ENCODE results near the gene DAB2IP.

DAB2IP gene
- total RNA-seq, result 0 to 3.8 (median 0.39) reads per million in 3 donors

GRCh38 chr9:121651295-121652020, at the start of gene DAB2IP:
Gene DAB2IP, plus strand, starts transcription at chr9:121651634. Its CDS starts 142 bp downstream, at chr9:121651776.
- DNase-seq, result no peak
- Histone ChIP-seq H3K27ac (ENCODE audit: insufficient read depth, low read length, poor library complexity, severe bottlenecking) (no peak within 1 kb of the TSS), H3K4me1 (ENCODE audit: control insufficient read depth, insufficient read depth, low read length, poor library complexity, severe bottlenecking) (peaks cover 11% of the 10 kb centered on the region), H3K9me3 (ENCODE audit: control insufficient read depth, low read length) (no peaks in the 10 kb centered on the region), H3K36me3 (ENCODE audit: control insufficient read depth, insufficient read depth, low read length) (no peaks in the 10 kb centered on the region), H3K4me3 (ENCODE audit: insufficient read depth, low read depth, low read length, poor library complexity, severe bottlenecking) (no peak within 1 kb of the TSS), H3K27me3 (replicated peaks; ENCODE audit: control insufficient read depth, insufficient read depth, low read length, poor library complexity, severe bottlenecking) (peaks cover 36% of the 10 kb centered on the region)

- DNase-seq, result no peak
- Histone ChIP-seq H3K4me3 (ENCODE audit: insufficient read depth, low read depth, low read length, poor library complexity, severe bottlenecking) (no peak overlapping the region), H3K9me3 (ENCODE audit: control insufficient read depth, low read length) (no peaks in the 10 kb centered on the region), H3K36me3 (ENCODE audit: control insufficient read depth, insufficient read depth, low read length) (no peaks in the 10 kb centered on the region), H3K4me1 (ENCODE audit: control insufficient read depth, insufficient read depth, low read length, poor library complexity, severe bottlenecking) (peaks cover 2% of the 10 kb centered on the region), H3K27ac (ENCODE audit: insufficient read depth, low read length, poor library complexity, severe bottlenecking) (no peak overlapping the region), H3K27me3 (replicated peaks; ENCODE audit: control insufficient read depth, insufficient read depth, low read length, poor library complexity, severe bottlenecking) (peaks cover 26% of the 10 kb centered on the region)
Observed at GRCh38 chr9:121603028-121603427, 48.4 kb upstream of the DAB2IP start.

- DNase-seq, result no peak
- H3K27ac ChIP-seq (ENCODE audit: insufficient read depth, low read length, poor library complexity, severe bottlenecking), result no peak overlapping the region
- H3K27me3 ChIP-seq (replicated peaks; ENCODE audit: control insufficient read depth, insufficient read depth, low read length, poor library complexity, severe bottlenecking), result peaks cover 16% of the 10 kb centered on the region
Observed at GRCh38 chr9:121604242-121604641, 47.2 kb upstream of the DAB2IP start.

GRCh38 chr9:121604654-121605053, 46.8 kb upstream of the DAB2IP start:
- Histone ChIP-seq H3K36me3 (ENCODE audit: control insufficient read depth, insufficient read depth, low read length) (no peaks in the 10 kb centered on the region), H3K4me3 (ENCODE audit: insufficient read depth, low read depth, low read length, poor library complexity, severe bottlenecking) (no peak overlapping the region), H3K27ac (ENCODE audit: insufficient read depth, low read length, poor library complexity, severe bottlenecking) (no peak overlapping the region), H3K9me3 (ENCODE audit: control insufficient read depth, low read length) (no peaks in the 10 kb centered on the region), H3K27me3 (replicated peaks; ENCODE audit: control insufficient read depth, insufficient read depth, low read length, poor library complexity, severe bottlenecking) (peaks cover 14% of the 10 kb centered on the region), H3K4me1 (ENCODE audit: control insufficient read depth, insufficient read depth, low read length, poor library complexity, severe bottlenecking) (peaks cover under 1% of the 10 kb centered on the region)
- no peak for DNase-seq

More at GRCh38 chr9:121604242-121604641, 47.2 kb upstream of the DAB2IP start:
- Histone ChIP-seq H3K9me3 (ENCODE audit: control insufficient read depth, low read length) (no peaks in the 10 kb centered on the region), H3K36me3 (ENCODE audit: control insufficient read depth, insufficient read depth, low read length) (no peaks in the 10 kb centered on the region), H3K4me1 (ENCODE audit: control insufficient read depth, insufficient read depth, low read length, poor library complexity, severe bottlenecking) (peaks cover 2% of the 10 kb centered on the region), H3K4me3 (ENCODE audit: insufficient read depth, low read depth, low read length, poor library complexity, severe bottlenecking) (no peak overlapping the region)

- H3K27me3 ChIP-seq (replicated peaks; ENCODE audit: control insufficient read depth, insufficient read depth, low read length, poor library complexity, severe bottlenecking), result peaks cover 2% of the 10 kb centered on the region
- H3K36me3 ChIP-seq (ENCODE audit: control insufficient read depth, insufficient read depth, low read length), result no peaks in the 10 kb centered on the region
- H3K4me3 ChIP-seq (ENCODE audit: insufficient read depth, low read depth, low read length, poor library complexity, severe bottlenecking), result no peak overlapping the region
- no peak overlapping the region for H3K27ac ChIP-seq (ENCODE audit: insufficient read depth, low read length, poor library complexity, severe bottlenecking)
- DNase-seq, result no peak
- no peaks in the 10 kb centered on the region for H3K9me3 ChIP-seq (ENCODE audit: control insufficient read depth, low read length)
- no peaks in the 10 kb centered on the region for H3K4me1 ChIP-seq (ENCODE audit: control insufficient read depth, insufficient read depth, low read length, poor library complexity, severe bottlenecking)
Observed at GRCh38 chr9:121607434-121608167, 43.8 kb upstream of the DAB2IP start.

GRCh38 chr9:121608168-121608853, 43.1 kb upstream of the DAB2IP start:
- no peaks in the 10 kb centered on the region for H3K4me1 ChIP-seq (ENCODE audit: control insufficient read depth, insufficient read depth, low read length, poor library complexity, severe bottlenecking)
- no peaks in the 10 kb centered on the region for H3K36me3 ChIP-seq (ENCODE audit: control insufficient read depth, insufficient read depth, low read length)
- H3K4me3 ChIP-seq (ENCODE audit: insufficient read depth, low read depth, low read length, poor library complexity, severe bottlenecking), result no peak overlapping the region
- no peak overlapping the region for H3K27ac ChIP-seq (ENCODE audit: insufficient read depth, low read length, poor library complexity, severe bottlenecking)
- H3K9me3 ChIP-seq (ENCODE audit: control insufficient read depth, low read length), result no peaks in the 10 kb centered on the region
- no peak for DNase-seq
- H3K27me3 ChIP-seq (replicated peaks; ENCODE audit: control insufficient read depth, insufficient read depth, low read length, poor library complexity, severe bottlenecking), result peaks cover 2% of the 10 kb centered on the region

GRCh38 chr9:121609822-121610637, 41.4 kb upstream of the DAB2IP start:
- DNase-seq, result no peak
- Histone ChIP-seq H3K4me1 (ENCODE audit: control insufficient read depth, insufficient read depth, low read length, poor library complexity, severe bottlenecking) (no peaks in the 10 kb centered on the region), H3K27ac (ENCODE audit: insufficient read depth, low read length, poor library complexity, severe bottlenecking) (no peak overlapping the region), H3K36me3 (ENCODE audit: control insufficient read depth, insufficient read depth, low read length) (no peaks in the 10 kb centered on the region), H3K4me3 (ENCODE audit: insufficient read depth, low read depth, low read length, poor library complexity, severe bottlenecking) (no peak overlapping the region), H3K27me3 (replicated peaks; ENCODE audit: control insufficient read depth, insufficient read depth, low read length, poor library complexity, severe bottlenecking) (peaks cover 2% of the 10 kb centered on the region), H3K9me3 (ENCODE audit: control insufficient read depth, low read length) (no peaks in the 10 kb centered on the region)

GRCh38 chr9:121610638-121610953, 40.8 kb upstream of the DAB2IP start:
- no peaks in the 10 kb centered on the region for H3K4me1 ChIP-seq (ENCODE audit: control insufficient read depth, insufficient read depth, low read length, poor library complexity, severe bottlenecking)
- no peak for DNase-seq
- H3K27ac ChIP-seq (ENCODE audit: insufficient read depth, low read length, poor library complexity, severe bottlenecking), result no peak overlapping the region
- no peaks in the 10 kb centered on the region for H3K36me3 ChIP-seq (ENCODE audit: control insufficient read depth, insufficient read depth, low read length)
- H3K9me3 ChIP-seq (ENCODE audit: control insufficient read depth, low read length), result no peaks in the 10 kb centered on the region
- no peak overlapping the region for H3K4me3 ChIP-seq (ENCODE audit: insufficient read depth, low read depth, low read length, poor library complexity, severe bottlenecking)
- H3K27me3 ChIP-seq (replicated peaks; ENCODE audit: control insufficient read depth, insufficient read depth, low read length, poor library complexity, severe bottlenecking), result peaks cover 2% of the 10 kb centered on the region

- H3K36me3 ChIP-seq (ENCODE audit: control insufficient read depth, insufficient read depth, low read length), result no peaks in the 10 kb centered on the region
- no peaks in the 10 kb centered on the region for H3K4me1 ChIP-seq (ENCODE audit: control insufficient read depth, insufficient read depth, low read length, poor library complexity, severe bottlenecking)
- H3K9me3 ChIP-seq (ENCODE audit: control insufficient read depth, low read length), result no peaks in the 10 kb centered on the region
- DNase-seq, result no peak
- no peaks in the 10 kb centered on the region for H3K27me3 ChIP-seq (replicated peaks; ENCODE audit: control insufficient read depth, insufficient read depth, low read length, poor library complexity, severe bottlenecking)
- no peak overlapping the region for H3K4me3 ChIP-seq (ENCODE audit: insufficient read depth, low read depth, low read length, poor library complexity, severe bottlenecking)
- H3K27ac ChIP-seq (ENCODE audit: insufficient read depth, low read length, poor library complexity, severe bottlenecking), result no peak overlapping the region
Observed at GRCh38 chr9:121612511-121612998, 38.9 kb upstream of the DAB2IP start.

All from effector memory CD4-positive, alpha-beta T cell (primary cell).